GM12864 (cell line): ENCODE measurements around the gene UBAP1.
A peak's percentile ranks its signal among the peaks of the same experiment; 100 is the strongest.

Source experiments
- DNase-seq: peaks from one replicate; pipeline ENCODE4 v3.0.0-alpha.2; 2011; ENCODE audit warnings: low read depth
- H3K4me3 ChIP-seq: 2 replicates; pipeline ENCODE4 v1.5.1; 2011; ENCODE audit warnings: mild to moderate bottlenecking, low read depth, low read length, control low read depth
- CTCF ChIP-seq: IDR thresholded peaks from 2 replicates; pipeline ENCODE4 v1.5.1; 2011; ENCODE audit warnings: low read depth, mild to moderate bottlenecking, moderate library complexity, low read length, control low read depth, inconsistent platforms; ENCODE audit errors: missing control alignments

The UBAP1 gene

DNA sequence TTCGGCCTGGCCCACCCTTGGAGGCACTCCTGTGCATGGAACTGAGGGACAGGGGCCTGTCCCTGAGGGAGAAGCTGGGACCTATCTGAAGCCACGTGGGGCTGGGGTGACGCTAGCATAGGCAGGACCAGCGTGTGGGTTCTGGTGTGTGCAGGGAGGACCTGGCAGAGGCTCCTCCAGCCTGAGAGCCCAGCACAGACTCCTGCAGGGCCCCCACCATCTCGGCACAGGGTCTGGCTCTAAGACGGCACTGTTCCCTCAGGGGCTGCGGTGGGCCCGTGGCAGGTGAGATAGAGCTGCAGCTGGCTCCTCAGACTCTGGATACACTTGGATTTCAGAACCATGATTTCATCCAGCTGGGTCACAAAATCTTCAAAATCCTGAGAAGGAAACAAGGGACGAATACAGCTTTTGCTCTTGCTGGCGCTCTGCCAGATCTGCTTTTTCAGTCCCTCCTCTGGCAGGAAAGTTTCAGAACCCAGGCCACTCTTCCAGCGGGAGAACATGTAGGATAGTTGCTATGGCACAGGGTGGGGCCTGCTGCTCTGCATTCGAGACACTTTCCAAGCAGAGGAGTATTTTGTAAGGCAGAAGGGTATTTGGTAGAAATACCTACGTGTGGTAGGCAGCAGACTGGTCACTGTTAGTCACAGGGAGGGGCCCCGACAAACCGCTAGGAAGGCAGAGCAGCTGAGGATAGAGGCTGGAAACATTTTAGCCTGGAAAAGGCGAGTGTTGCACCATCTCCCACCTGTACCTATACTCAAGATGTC is 75.5 kb downstream of the UBAP1 start:
- DNase-seq, result no peak
- no peak overlapping the region for H3K4me3 ChIP-seq
- no peak for TF ChIP-seq CTCF

DNA sequence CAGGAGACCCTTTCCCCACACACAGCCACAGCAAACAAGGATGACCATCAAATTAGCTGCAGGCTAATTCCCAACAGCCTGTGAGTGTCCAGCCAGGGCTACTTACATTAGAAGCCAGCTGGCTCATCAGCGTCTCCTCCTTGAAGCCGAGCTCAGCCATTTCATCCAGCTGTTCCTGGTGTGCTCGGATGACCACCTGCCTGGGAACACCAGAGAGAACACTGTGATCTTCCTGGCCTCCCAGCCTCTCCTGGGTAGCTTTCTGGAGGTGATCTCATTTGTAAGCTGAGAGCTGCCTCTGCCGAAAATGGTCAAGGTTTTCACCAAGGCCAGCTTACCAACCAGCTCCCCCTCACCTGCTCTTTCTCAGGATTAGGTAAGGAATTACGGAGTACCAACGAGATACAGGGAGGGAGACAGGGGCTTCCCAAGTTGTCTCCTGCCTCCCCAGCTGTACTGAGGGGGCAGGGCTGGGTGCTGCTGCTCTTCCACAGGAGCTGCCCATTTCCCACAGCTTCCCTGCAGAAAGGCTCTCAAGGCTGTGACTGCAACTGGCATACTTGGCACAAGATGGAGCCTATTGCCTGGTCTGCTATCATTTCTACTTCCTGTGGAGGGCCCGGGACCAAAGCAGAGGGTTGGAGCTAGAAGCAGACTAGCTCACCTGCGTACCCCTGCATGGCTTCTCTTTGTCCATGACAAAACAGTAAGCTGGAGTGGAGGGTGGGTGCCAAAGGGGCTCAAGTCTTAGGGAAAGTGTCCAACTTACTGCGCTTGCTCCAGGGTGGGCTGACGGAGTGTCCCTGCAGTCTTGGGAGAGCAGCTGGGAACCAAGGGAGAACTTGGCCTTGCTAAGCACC is 76.4 kb downstream of the UBAP1 start:
- H3K4me3 ChIP-seq, result no peak overlapping the region
- no peak for DNase-seq
- TF ChIP-seq CTCF, result no peak

DNA sequence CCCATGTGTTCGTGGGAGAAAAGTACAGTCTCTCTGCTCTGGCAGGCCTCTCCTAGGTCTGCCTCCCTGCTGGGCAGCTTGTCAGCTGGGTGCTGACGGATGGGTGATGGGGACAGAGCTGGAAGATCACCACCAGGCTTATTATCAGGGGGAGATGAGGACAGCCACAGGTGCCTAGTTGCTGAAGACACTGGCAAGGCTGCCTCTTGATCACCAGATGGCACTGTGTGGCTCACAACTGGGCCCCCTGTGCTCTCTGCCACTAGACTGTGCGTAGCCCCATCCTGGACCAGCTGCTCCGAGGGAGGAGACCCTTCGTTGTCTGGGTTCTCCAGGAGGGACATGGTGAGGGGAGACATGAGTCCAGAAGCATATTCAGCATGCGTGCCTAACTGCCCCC is 77.3 kb downstream of the UBAP1 start:
- no peak for DNase-seq
- peak; percentile 29 for TF ChIP-seq CTCF
- H3K4me3 ChIP-seq, result no peak overlapping the region

GRCh38 chr9:34256987-34257585 is 78.2 kb downstream of the UBAP1 start:
- no peak overlapping the region for H3K4me3 ChIP-seq
- no peak for TF ChIP-seq CTCF
- DNase-seq, result no peak

- TF ChIP-seq CTCF, result no peak
- no peak overlapping the region for H3K4me3 ChIP-seq
- no peak for DNase-seq
These were observed 80.5 kb downstream of the UBAP1 start for GRCh38 chr9:34259315-34259714.

DNA sequence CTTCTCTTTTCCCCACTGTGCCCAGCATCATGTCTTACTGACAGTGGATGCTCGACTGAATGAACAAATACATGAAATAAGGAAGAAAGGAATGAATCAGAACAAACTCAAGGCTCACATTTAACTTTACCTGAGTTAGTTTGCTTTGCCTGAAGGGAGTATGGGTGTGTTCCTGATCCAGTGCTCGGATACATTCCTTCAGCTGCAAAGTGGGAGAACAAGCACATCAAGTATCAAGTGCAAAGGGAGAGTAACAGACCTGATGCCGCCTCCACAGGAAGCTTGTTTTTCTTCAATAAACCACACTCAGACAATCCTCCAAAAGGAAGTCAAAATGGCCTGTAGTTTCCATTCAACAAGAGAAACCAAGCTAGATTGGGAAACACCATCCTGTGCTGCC is 84.1 kb downstream of the UBAP1 start:
- DNase-seq, result no peak
- no peak for TF ChIP-seq CTCF
- H3K4me3 ChIP-seq, result no peak overlapping the region
